Endothelial cell of umbilical vein (primary cell): ENCODE data around the gene ZBTB7A. TPM values are rescaled to one million over a fixed set of nuclear protein-coding genes. Genes with fewer than 3 reads are reported as not detected.

Experiments
- BruUV-seq: library from RNA; stranded (reverse); fragments of 400-500 nt; replicated peaks from 2 replicates; lab custom pipeline; 2021; lab: Mats Ljungman, UMichigan
- CTCF ChIA-PET: fragments of 300-600, 350-600 bp; sonication (Branson Sonifier 250); formaldehyde crosslinking; loops from one replicate; lab custom pipeline; 2021; ENCODE audit warnings: antibody characterized with exemption, inconsistent platforms; lab: Charles Lee
- POLR2A ChIA-PET: fragments of 300-600, 350-600 bp; sonication (Branson Sonifier 250); formaldehyde crosslinking; loops from one replicate; lab custom pipeline; 2021; ENCODE audit warnings: antibody characterized with exemption, inconsistent platforms; lab: Charles Lee
- DNase-seq: peaks from one replicate; pipeline ENCODE4 v3.0.0-alpha.2; 2011; ENCODE audit warnings: low read depth, low spot score
- FAIRE-seq: peaks from 2 replicates; lab custom pipeline; 2011; peaks lifted over from hg19 to GRCh38; lab: Jason Lieb, UNC
- H2AFZ ChIP-seq: 2 replicates; pipeline ENCODE4 v1.6.0; 2012; ENCODE audit warnings: low read depth, low read length, control low read depth, inconsistent platforms
- H3K27ac ChIP-seq: 2 replicates; pipeline ENCODE4 v1.5.1; 2011; ENCODE audit warnings: low read depth, mild to moderate bottlenecking, control low read depth, low read length, moderate library complexity; ENCODE audit not compliant: insufficient read depth
- H3K27me3 ChIP-seq, 2 experiments: 2 replicates each; pipeline versions ENCODE4 v1.6.0 to v1.6.1; 2011; ENCODE audit warnings: low read length in 2 of 2, mixed read lengths in 1 of 2; ENCODE audit not compliant: control insufficient read depth in 2 of 2, insufficient read depth in 2 of 2
- H3K36me3 ChIP-seq, 2 experiments: 2 replicates in 1 of 2; 3 replicates in 1 of 2; pipeline ENCODE4 v1.5.1; 2011; ENCODE audit warnings: low read length in 2 of 2, mild to moderate bottlenecking in 1 of 2, moderate library complexity in 1 of 2; ENCODE audit not compliant: control insufficient read depth in 2 of 2, insufficient read depth in 2 of 2; ENCODE audit errors: extremely low read depth in 1 of 2
- H3K4me1 ChIP-seq: 3 replicates; pipeline ENCODE4 v1.5.1; 2011; ENCODE audit warnings: mild to moderate bottlenecking, low read length; ENCODE audit not compliant: control insufficient read depth, insufficient read depth; ENCODE audit errors: extremely low read depth
- H3K4me2 ChIP-seq: 2 replicates; pipeline ENCODE4 v1.6.1; 2011; ENCODE audit warnings: low read length, control low read depth, mixed read lengths; ENCODE audit not compliant: insufficient read depth
- H3K4me3 ChIP-seq, 3 experiments: fragments of 200-600 bp in 1 of 3; sonication (generic), shearing (Covaris generic) in 1 of 3; replicated peaks in 1 of 3; 2 replicates each; pipeline ENCODE4 v1.5.1; 2011 to 2016; ENCODE audit warnings: control low read depth in 3 of 3, low read length in 3 of 3, mild to moderate bottlenecking in 2 of 3, inconsistent platforms in 1 of 3, low read depth in 1 of 3, moderate library complexity in 1 of 3; ENCODE audit not compliant: insufficient read depth in 1 of 3
- H3K79me2 ChIP-seq: 2 replicates; pipeline ENCODE4 v1.6.0; 2012; ENCODE audit warnings: low read length, inconsistent platforms; ENCODE audit not compliant: control insufficient read depth, insufficient read depth
- H3K9ac ChIP-seq: replicated peaks from 2 replicates; pipeline ENCODE3; 2011; ENCODE audit warnings: low read length, control low read depth; ENCODE audit not compliant: insufficient read depth; ENCODE audit errors: extremely low read depth
- H3K9me1 ChIP-seq: replicated peaks from 3 replicates; pipeline ENCODE4 v1.6.0; 2011; ENCODE audit warnings: mild to moderate bottlenecking, low read length; ENCODE audit not compliant: control insufficient read depth, insufficient read depth; ENCODE audit errors: extremely low read depth
- H3K9me3 ChIP-seq: replicated peaks from 2 replicates; pipeline ENCODE4 v1.5.1; 2012; ENCODE audit warnings: low read length, inconsistent platforms; ENCODE audit not compliant: control insufficient read depth, insufficient read depth
- H4K20me1 ChIP-seq: replicated peaks from 2 replicates; pipeline ENCODE3; 2011; ENCODE audit warnings: mild to moderate bottlenecking, low read length; ENCODE audit not compliant: control insufficient read depth, insufficient read depth; ENCODE audit errors: extremely low read depth
- CTCF ChIP-seq, 2 donors: IDR thresholded peaks; 1 replicate in 1 of 2; 2 replicates in 1 of 2; pipeline ENCODE4 v1.5.1; 2011; ENCODE audit warnings: low read length in 2 of 2, mild to moderate bottlenecking in 2 of 2, moderate library complexity in 2 of 2, control low read depth in 1 of 2, inconsistent platforms in 1 of 2, low read depth in 1 of 2; ENCODE audit not compliant: insufficient read depth in 1 of 2; ENCODE audit errors: extremely low read depth in 1 of 2
- EZH2 ChIP-seq: IDR thresholded peaks from 2 replicates; pipeline ENCODE4 v1.6.1; 2012; ENCODE audit warnings: borderline replicate concordance, low read depth, mild to moderate bottlenecking, moderate library complexity, low read length, inconsistent platforms; ENCODE audit not compliant: severe bottlenecking
- FOS ChIP-seq: IDR thresholded peaks from 2 replicates; pipeline ENCODE4 v1.6.1; 2011; ENCODE audit warnings: mild to moderate bottlenecking, low read length, moderate library complexity, borderline replicate concordance; ENCODE audit not compliant: insufficient read depth
- GATA2 ChIP-seq: IDR thresholded peaks from 2 replicates; pipeline ENCODE4 v1.7.0; 2011; ENCODE audit warnings: low read depth, mild to moderate bottlenecking, moderate library complexity, mixed read lengths, low read length; ENCODE audit not compliant: insufficient read length, insufficient read depth
- JUN ChIP-seq: IDR thresholded peaks from 2 replicates; pipeline ENCODE4 v1.6.1; 2011; ENCODE audit warnings: borderline replicate concordance, low read depth; ENCODE audit not compliant: insufficient read length, insufficient read depth
- MAX ChIP-seq: IDR thresholded peaks from 2 replicates; pipeline ENCODE4 v1.6.1; 2011; ENCODE audit not compliant: insufficient read depth, insufficient read length
- MYC ChIP-seq: IDR thresholded peaks from one replicate; pipeline ENCODE4 v1.6.1; 2011; ENCODE audit warnings: mild to moderate bottlenecking, low read depth, low read length
- POLR2A ChIP-seq: IDR thresholded peaks from 2 replicates; pipeline ENCODE4 v1.6.1; 2012; ENCODE audit warnings: low read depth, mild to moderate bottlenecking, control low read depth, low read length
- POLR2AphosphoS5 ChIP-seq: IDR thresholded peaks from 2 replicates; pipeline ENCODE4 v1.6.1; 2012; ENCODE audit warnings: low read depth, mild to moderate bottlenecking, control low read depth, low read length, moderate library complexity; ENCODE audit not compliant: insufficient read depth
- dilution Hi-C: fragments of 300-500 bp; cut with MboI; formaldehyde crosslinking; loops from one replicate; pipeline ENCODE4 v1.15.0; 2019; ENCODE audit warnings: low sequenced_read_pairs; ENCODE audit not compliant: extremely low pct_ligation_motif_present
- intact Hi-C: fragments of 100-400 bp; cut with micrococcal nuclease; formaldehyde crosslinking; loops from one replicate; pipeline ENCODE4 v1.10.0; 2022
- polyA plus RNA-seq, 4 experiments: library from polyadenylated mRNA; depleted of rRNA in 3 of 4; stranded (reverse) in 3 of 4; unstranded in 1 of 4; fragments of >200 nt; gene quantifications; 2 replicates each; pipeline versions ENCODE4 v1.2.1 to v1.2.3, GENCODE V29; 2011 to 2012; ENCODE audit warnings: missing spikeins in 1 of 4
- total RNA-seq: library from RNA; stranded (reverse); gene quantifications from 2 replicates; pipeline ENCODE4 v1.2.3, GENCODE V29; 2021

ZBTB7A gene
- total and polyA plus RNA-seq, 2 donors (not counting 3 experiments of a cell fraction or from before 2014, with no cell fraction given), result 8.2 to 29.0 TPM

DNA sequence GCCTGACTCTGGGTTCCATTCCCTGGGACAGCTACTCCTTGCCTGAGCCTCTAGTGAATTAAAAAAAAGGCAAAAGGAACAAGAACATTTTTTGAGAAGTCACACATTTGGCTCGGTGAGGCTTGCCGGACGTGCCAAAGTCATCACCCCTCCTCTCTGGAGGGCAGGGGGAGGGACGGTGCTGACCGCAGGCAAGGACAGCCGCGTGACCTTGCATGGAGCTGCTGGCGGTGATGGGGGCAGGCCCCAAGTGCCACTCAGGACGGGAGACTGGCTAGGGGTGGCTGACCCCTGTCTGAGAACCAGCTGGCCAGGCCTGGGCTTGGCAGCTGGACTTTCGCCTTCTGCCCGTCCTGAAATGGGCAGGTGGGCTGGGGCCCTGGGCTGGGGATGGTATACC lies 30.8 kb upstream of the ZBTB7A start:
- ChIA-PET CTCF (interaction anchor here (0.8 kb wide), 1 partner anchor 42 kb away, joined by 6 read pairs; no protein-coding TSS in a partner anchor), POLR2A (interaction anchor here (0.5 kb wide), 1 partner anchor 48 kb away, joined by 8 read pairs; no protein-coding TSS in a partner anchor)
- no peak for DNase-seq
- Histone ChIP-seq H4K20me1 (no peaks in the 10 kb centered on the region), H3K4me2 (no peak overlapping the region), H3K79me2 (no peaks in the 10 kb centered on the region), H3K9me1 (no peaks in the 10 kb centered on the region), H3K4me1 (no peaks in the 10 kb centered on the region), H3K27me3 (no peaks in the 10 kb centered on the region), H3K9ac (no peak overlapping the region), H2AFZ (no peak overlapping the region), H3K36me3 (peaks cover 8 to 54% of the 10 kb centered on the region in 2 experiments), H3K27ac (no peak overlapping the region), H3K4me3 (no peak overlapping the region), H3K9me3 (no peaks in the 10 kb centered on the region)
- dilution Hi-C loops (no loop called here), intact Hi-C loops (no loop called here)
- no peak for FAIRE-seq
- BruUV-seq, result no TSS peak
- no peak for TF ChIP-seq MYC
- TF ChIP-seq POLR2A, result no peak
- TF ChIP-seq GATA2, result no peak
- no peak for TF ChIP-seq EZH2
- no peak for TF ChIP-seq MAX
- TF ChIP-seq CTCF (IDR thresholded peaks at IDR 0.05; ENCODE audit: extremely low read depth in 1 of 2, insufficient read depth in 1 of 2, low read depth in 1 of 2, low read length in 2 of 2), result no peak
- TF ChIP-seq JUN, result no peak
- no peak for TF ChIP-seq FOS
- TF ChIP-seq POLR2AphosphoS5, result no peak
